ENCODE measurements around the gene ZNF506.

Gene ZNF506

DNA sequence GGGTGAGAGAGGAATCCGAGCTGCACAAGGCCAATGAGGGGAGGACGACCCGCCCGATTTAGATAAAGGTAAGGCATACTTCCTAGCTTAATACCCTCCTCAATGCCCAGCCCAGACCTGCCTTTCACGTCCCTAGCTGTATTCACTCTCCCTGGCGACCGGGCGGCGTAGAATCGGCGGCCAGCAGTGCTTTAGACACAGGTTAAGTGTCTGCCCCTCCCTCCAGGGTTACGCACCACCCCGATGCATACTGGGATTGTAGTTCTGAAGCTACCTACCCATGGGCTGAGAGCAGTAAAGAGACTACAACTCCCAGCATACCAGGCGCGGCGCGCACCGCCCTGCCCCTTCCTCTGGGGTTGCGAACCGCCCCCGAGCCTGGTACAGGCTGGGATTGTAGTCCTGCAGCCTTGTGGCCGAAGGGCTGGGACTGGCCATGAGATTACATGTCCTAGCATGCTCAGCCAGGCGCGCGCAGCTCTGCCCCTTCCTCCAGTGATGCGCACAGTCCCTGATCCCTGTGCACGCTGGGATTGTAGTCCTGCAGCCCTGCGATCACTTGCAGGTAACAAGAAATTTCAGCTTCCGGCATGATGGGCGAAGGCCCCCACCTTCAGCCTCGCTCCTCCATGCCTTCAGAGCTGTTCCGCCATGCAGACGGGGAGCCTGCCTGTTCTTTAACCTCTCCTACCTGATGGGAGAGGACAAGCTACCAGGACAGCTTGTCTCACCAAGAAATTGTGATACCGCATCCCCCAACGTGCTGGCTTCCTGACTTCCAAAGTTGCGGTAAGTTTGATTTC lies 45.1 kb downstream of the ZNF506 start:
- peak; percentile 76 for TF ChIP-seq FOXP2 (optimal IDR thresholded peaks at IDR 0.05; ENCODE audit: borderline replicate concordance, extremely low read depth, extremely low read length, insufficient read depth)
- TF ChIP-seq SIN3A (IDR thresholded peaks at IDR 0.05; ENCODE audit: borderline replicate concordance, insufficient read depth, low read length): 0 out of 2 replicates have a peak, but pooled peaks have one; percentile 57
- peak; percentile 66; the same call in 1 of the 2 replicates for TF ChIP-seq TAF1 (IDR thresholded peaks at IDR 0.05; ENCODE audit: borderline replicate concordance, insufficient read depth, low read length)
- TF ChIP-seq POLR2AphosphoS5 (IDR thresholded peaks at IDR 0.05; ENCODE audit: low read depth, low read length): peak; percentile 80
- TF ChIP-seq, protein P1, sequence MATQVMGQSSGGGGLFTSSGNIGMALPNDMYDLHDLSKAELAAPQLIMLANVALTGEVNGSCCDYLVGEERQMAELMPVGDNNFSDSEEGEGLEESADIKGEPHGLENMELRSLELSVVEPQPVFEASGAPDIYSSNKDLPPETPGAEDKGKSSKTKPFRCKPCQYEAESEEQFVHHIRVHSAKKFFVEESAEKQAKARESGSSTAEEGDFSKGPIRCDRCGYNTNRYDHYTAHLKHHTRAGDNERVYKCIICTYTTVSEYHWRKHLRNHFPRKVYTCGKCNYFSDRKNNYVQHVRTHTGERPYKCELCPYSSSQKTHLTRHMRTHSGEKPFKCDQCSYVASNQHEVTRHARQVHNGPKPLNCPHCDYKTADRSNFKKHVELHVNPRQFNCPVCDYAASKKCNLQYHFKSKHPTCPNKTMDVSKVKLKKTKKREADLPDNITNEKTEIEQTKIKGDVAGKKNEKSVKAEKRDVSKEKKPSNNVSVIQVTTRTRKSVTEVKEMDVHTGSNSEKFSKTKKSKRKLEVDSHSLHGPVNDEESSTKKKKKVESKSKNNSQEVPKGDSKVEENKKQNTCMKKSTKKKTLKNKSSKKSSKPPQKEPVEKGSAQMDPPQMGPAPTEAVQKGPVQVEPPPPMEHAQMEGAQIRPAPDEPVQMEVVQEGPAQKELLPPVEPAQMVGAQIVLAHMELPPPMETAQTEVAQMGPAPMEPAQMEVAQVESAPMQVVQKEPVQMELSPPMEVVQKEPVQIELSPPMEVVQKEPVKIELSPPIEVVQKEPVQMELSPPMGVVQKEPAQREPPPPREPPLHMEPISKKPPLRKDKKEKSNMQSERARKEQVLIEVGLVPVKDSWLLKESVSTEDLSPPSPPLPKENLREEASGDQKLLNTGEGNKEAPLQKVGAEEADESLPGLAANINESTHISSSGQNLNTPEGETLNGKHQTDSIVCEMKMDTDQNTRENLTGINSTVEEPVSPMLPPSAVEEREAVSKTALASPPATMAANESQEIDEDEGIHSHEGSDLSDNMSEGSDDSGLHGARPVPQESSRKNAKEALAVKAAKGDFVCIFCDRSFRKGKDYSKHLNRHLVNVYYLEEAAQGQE (IDR thresholded peaks at IDR 0.05; ENCODE audit: insufficient read depth in 1 of 2, low read depth in 2 of 2, low read length in 2 of 2): 0 out of 4 replicates have a peak, but pooled peaks of 1 of the 2 experiments have one; percentile 9

DNA sequence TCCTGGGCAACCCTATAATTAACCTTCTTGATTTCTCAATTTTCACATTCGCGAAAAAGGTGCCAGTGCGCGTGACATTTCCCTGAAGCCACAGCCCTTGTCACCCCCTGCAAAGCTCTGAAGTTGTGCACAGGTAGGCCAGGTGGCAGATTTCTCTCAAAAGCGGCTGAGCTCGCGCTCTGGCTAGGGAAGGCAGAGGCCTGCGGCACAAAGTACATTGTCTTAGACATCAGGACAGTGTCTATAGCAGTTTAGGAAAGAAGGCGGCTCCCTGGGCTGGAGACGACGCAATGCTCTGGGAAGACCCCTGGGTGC lies 45.7 kb downstream of the ZNF506 start:
- TF ChIP-seq, protein P1 (IDR thresholded peaks at IDR 0.05; ENCODE audit: insufficient read depth in 1 of 2, low read depth in 2 of 2, low read length in 2 of 2): no peak

DNA sequence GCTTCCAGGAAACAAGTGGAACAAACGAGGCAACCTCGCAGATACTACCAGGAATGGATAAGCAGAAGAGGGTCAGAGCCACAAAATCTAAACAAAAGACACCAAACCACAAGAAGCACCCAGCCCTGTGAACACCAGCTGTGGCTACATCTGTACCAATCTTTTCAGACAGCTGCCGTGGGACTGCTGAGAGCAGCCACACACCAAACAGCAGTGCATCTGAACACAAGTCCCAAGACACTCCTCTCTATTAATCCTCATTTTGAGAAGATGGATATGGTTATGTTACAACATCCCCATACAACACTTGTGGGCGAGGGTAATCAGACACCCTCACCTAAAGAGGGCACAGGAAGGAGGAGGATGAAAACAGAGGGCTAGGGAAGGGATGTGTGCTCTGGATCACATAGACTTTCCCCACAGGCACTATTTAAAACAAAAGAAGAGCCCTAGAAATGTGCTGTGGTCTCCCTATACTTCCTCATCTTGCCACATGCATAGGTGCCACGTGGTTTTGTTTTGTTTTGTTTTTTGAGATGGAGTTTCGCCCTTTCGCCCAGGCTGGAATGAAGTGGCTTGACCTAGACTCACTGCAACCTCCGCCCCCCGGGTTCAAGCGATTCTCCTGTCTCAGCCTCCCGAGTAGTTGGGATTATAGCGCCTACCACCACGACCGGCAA lies 47.1 kb downstream of the ZNF506 start:
- no peak for TF ChIP-seq FOXP2 (optimal IDR thresholded peaks at IDR 0.05; ENCODE audit: borderline replicate concordance, extremely low read depth, extremely low read length, insufficient read depth)
- no peak for TF ChIP-seq SIN3A (IDR thresholded peaks at IDR 0.05; ENCODE audit: borderline replicate concordance, insufficient read depth, low read length)
- no peak for TF ChIP-seq POLR2AphosphoS5 (IDR thresholded peaks at IDR 0.05; ENCODE audit: low read depth, low read length)
- TF ChIP-seq TAF1 (IDR thresholded peaks at IDR 0.05; ENCODE audit: borderline replicate concordance, insufficient read depth, low read length): no peak
- TF ChIP-seq, protein P1 (IDR thresholded peaks at IDR 0.05; ENCODE audit: insufficient read depth in 1 of 2, low read depth in 2 of 2, low read length in 2 of 2): no peak

DNA sequence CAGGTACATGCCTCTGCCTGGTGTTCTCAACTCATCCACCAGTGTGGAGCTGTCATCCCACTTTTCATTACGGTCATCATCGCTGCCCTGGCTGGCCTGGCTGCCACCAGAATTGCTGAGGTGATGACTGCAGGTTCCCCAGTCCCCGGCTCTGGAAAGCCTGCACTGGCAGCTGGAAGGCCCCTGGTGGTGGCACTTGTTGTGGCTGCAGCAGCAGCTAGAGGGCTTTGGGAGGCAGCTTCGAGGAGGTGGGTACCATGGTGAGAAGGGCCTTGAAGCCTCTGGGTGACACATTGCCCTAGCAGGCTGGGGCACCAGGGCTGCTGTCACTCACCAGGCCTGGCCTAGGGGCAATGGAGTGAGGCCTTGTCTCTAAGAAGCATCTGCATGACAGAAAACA lies 63.4 kb downstream of the ZNF506 start:
- TF ChIP-seq FOXP2 (optimal IDR thresholded peaks at IDR 0.05; ENCODE audit: borderline replicate concordance, extremely low read depth, extremely low read length, insufficient read depth): no peak
- no peak for TF ChIP-seq POLR2AphosphoS5 (IDR thresholded peaks at IDR 0.05; ENCODE audit: low read depth, low read length)
- TF ChIP-seq, protein P1 (IDR thresholded peaks at IDR 0.05; ENCODE audit: insufficient read depth in 1 of 2, low read depth in 2 of 2, low read length in 2 of 2): no peak
- TF ChIP-seq TAF1 (IDR thresholded peaks at IDR 0.05; ENCODE audit: borderline replicate concordance, insufficient read depth, low read length): no peak
- no peak for TF ChIP-seq SIN3A (IDR thresholded peaks at IDR 0.05; ENCODE audit: borderline replicate concordance, insufficient read depth, low read length)
